ENCODE measurements around the gene KMT2A. TPM values are rescaled to one million over a fixed set of nuclear protein-coding genes. Genes with fewer than 3 reads are reported as not detected.
"Not testable (repeated sequence)": the region's sequence is repeated elsewhere in the genome, so short reads cannot be mapped to it uniquely, and the experiment has no call there.

Gene KMT2A
- total RNA-seq, 1 donor from 2014 or later = 20.4 TPM

DNA sequence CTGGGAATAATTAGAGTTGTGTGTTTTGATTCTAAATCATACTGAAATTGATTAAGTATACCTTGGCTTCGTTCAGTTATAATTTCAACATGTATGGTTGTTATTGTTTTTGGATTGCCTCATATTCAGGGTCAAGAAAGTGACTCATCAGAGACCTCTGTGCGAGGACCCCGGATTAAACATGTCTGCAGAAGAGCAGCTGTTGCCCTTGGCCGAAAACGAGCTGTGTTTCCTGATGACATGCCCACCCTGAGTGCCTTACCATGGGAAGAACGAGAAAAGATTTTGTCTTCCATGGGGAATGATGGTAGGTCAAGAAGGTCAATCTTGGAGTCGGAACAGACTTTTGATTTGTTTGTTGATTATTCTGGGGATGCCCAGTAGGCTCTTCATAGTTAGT lies 40.4 kb downstream of the KMT2A start:
- H3K36me3 ChIP-seq (ENCODE audit: control insufficient read depth in 3 of 3, insufficient read depth in 3 of 3, low read length in 3 of 3) = peaks cover 29 to 58% (median 55%) of the 10 kb centered on the region in 3 donors
- H3K27me3 ChIP-seq (ENCODE audit: control insufficient read depth in 3 of 3, insufficient read depth in 3 of 3, low read length in 3 of 3) = no peaks in the 10 kb centered on the region
- H3K9ac ChIP-seq (ENCODE audit: low read depth in 1 of 3, low read length in 3 of 3) = no peak overlapping the region
- no peak overlapping the region for H3K27ac ChIP-seq (ENCODE audit: low read depth, low read length)
- no peak overlapping the region for H3K4me3 ChIP-seq (ENCODE audit: low read length in 3 of 3)
- no peaks in the 10 kb centered on the region for H3K9me3 ChIP-seq (ENCODE audit: control insufficient read depth in 3 of 3, low read length in 3 of 3)
- no peaks in the 10 kb centered on the region for H3K4me1 ChIP-seq (ENCODE audit: control insufficient read depth in 3 of 3, insufficient read depth in 3 of 3, low read length in 3 of 3)

DNA sequence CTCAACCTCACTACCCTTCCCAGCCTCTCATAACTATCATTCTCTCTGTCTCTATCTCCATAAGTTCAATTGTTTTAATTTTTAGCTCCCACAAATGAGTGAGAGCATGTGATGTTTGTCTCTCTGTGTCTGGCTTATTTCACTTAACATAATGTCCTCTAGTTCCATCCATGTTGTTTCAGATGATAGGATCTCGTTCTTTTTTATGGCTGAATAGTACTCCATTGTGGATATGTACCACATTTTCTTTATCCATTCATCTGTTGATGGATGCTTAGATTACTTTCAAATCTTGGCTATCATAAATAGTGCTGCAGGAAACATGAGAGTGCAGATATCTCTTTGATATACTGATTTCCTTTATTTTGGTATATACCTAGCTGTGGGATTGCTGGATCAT lies 44.9 kb downstream of the KMT2A start:
- H3K4me3 ChIP-seq (ENCODE audit: low read length in 3 of 3) = not testable (repeated sequence)

DNA sequence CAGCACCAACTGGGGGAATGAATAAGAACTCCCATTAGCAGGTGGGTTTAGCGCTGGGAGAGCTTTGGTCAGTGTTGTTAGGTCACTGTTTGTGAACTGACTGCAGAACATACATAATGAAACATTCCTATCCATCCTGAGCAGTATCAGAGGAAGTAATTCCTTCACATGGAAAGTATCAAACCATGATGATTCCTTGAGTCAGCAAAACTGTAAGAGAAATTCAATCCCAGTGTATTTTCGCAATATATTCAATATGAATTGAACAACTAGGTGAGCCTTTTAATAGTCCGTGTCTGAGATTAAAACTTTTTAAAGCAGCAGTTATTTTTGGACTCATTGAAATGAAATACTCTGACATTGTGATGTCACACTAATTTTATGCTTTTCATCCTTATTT lies 48.1 kb downstream of the KMT2A start:
- H3K27ac ChIP-seq (ENCODE audit: low read depth, low read length) = no peak overlapping the region
- H3K9ac ChIP-seq (ENCODE audit: low read depth in 1 of 3, low read length in 3 of 3) = no peak overlapping the region
- peaks cover 42 to 51% (median 48%) of the 10 kb centered on the region in 3 donors for H3K36me3 ChIP-seq (ENCODE audit: control insufficient read depth in 3 of 3, insufficient read depth in 3 of 3, low read length in 3 of 3)
- no peaks in the 10 kb centered on the region for H3K4me1 ChIP-seq (ENCODE audit: control insufficient read depth in 3 of 3, insufficient read depth in 3 of 3, low read length in 3 of 3)
- no peaks in the 10 kb centered on the region for H3K27me3 ChIP-seq (ENCODE audit: control insufficient read depth in 3 of 3, insufficient read depth in 3 of 3, low read length in 3 of 3)
- no peak overlapping the region for H3K4me3 ChIP-seq (ENCODE audit: low read length in 3 of 3)
- no peaks in the 10 kb centered on the region for H3K9me3 ChIP-seq (ENCODE audit: control insufficient read depth in 3 of 3, low read length in 3 of 3)

More for the DNA sequence above, 44.9 kb downstream of the KMT2A start:
- H3K9ac ChIP-seq (ENCODE audit: low read depth in 1 of 3, low read length in 3 of 3); H3K27me3 ChIP-seq (ENCODE audit: control insufficient read depth in 3 of 3, insufficient read depth in 3 of 3, low read length in 3 of 3); H3K4me1 ChIP-seq (ENCODE audit: control insufficient read depth in 3 of 3, insufficient read depth in 3 of 3, low read length in 3 of 3); H3K27ac ChIP-seq (ENCODE audit: low read depth, low read length); H3K9me3 ChIP-seq (ENCODE audit: control insufficient read depth in 3 of 3, low read length in 3 of 3): not testable (repeated sequence)
- peaks cover 51 to 75% (median 71%) of the 10 kb centered on the region in 3 donors for H3K36me3 ChIP-seq (ENCODE audit: control insufficient read depth in 3 of 3, insufficient read depth in 3 of 3, low read length in 3 of 3)

DNA sequence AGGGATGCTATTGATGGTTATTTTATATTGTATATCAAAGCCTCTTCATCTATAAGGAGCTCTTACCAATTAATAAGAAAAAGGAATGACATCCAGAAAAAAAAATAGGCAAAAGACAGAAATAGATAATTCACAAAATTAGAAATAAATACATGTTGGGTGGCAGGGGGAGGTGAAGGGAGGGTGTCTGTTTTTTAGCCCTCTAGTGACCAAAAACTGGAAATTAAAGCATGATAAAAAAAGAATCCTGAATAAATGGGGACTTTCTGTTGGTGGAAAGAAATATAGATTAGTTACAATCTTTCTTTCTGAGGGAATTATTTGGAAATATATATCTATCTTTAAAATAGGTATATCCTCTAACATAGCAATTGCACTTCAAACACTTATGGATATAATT lies 49.0 kb downstream of the KMT2A start:
- no peak overlapping the region for H3K9ac ChIP-seq (ENCODE audit: low read depth in 1 of 3, low read length in 3 of 3)
- peaks cover 48 to 51% (median 50%) of the 10 kb centered on the region in 3 donors for H3K36me3 ChIP-seq (ENCODE audit: control insufficient read depth in 3 of 3, insufficient read depth in 3 of 3, low read length in 3 of 3)
- no peaks in the 10 kb centered on the region for H3K9me3 ChIP-seq (ENCODE audit: control insufficient read depth in 3 of 3, low read length in 3 of 3)
- H3K27me3 ChIP-seq (ENCODE audit: control insufficient read depth in 3 of 3, insufficient read depth in 3 of 3, low read length in 3 of 3) = no peaks in the 10 kb centered on the region
- no peak overlapping the region for H3K4me3 ChIP-seq (ENCODE audit: low read length in 3 of 3)
- H3K27ac ChIP-seq (ENCODE audit: low read depth, low read length) = no peak overlapping the region
- no peaks in the 10 kb centered on the region for H3K4me1 ChIP-seq (ENCODE audit: control insufficient read depth in 3 of 3, insufficient read depth in 3 of 3, low read length in 3 of 3)

DNA sequence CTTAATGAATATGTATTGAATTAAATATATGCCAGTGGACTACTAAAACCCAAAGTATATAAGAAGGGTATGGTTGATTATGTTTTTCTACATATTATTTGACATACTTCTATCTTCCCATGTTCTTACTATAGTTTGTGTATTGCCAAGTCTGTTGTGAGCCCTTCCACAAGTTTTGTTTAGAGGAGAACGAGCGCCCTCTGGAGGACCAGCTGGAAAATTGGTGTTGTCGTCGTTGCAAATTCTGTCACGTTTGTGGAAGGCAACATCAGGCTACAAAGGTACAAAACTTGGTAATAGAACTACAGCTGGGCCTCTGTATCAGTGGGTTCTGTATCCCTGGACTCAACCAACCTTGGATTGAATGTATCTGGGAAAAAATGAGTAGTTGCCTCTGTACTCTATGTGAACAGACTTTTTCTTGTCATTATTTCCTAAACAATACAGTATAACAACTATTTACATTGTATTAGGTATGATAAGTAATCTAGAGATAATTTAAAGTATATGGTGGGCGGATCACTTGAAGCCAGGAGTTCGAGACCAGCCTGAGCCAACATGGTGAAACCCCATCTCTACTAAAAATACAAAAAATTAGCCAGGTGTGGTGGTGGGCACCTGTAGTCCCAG lies 52.3 kb downstream of the KMT2A start:
- Histone ChIP-seq H3K36me3 (ENCODE audit: control insufficient read depth in 3 of 3, insufficient read depth in 3 of 3, low read length in 3 of 3) (peaks cover 39 to 52% (median 42%) of the 10 kb centered on the region in 3 donors), H3K4me1 (ENCODE audit: control insufficient read depth in 3 of 3, insufficient read depth in 3 of 3, low read length in 3 of 3) (no peaks in the 10 kb centered on the region), H3K4me3 (ENCODE audit: low read length in 3 of 3) (no peak overlapping the region), H3K9ac (ENCODE audit: low read depth in 1 of 3, low read length in 3 of 3) (no peak overlapping the region), H3K27ac (ENCODE audit: low read depth, low read length) (no peak overlapping the region), H3K27me3 (ENCODE audit: control insufficient read depth in 3 of 3, insufficient read depth in 3 of 3, low read length in 3 of 3) (no peaks in the 10 kb centered on the region), H3K9me3 (ENCODE audit: control insufficient read depth in 3 of 3, low read length in 3 of 3) (no peaks in the 10 kb centered on the region)

DNA sequence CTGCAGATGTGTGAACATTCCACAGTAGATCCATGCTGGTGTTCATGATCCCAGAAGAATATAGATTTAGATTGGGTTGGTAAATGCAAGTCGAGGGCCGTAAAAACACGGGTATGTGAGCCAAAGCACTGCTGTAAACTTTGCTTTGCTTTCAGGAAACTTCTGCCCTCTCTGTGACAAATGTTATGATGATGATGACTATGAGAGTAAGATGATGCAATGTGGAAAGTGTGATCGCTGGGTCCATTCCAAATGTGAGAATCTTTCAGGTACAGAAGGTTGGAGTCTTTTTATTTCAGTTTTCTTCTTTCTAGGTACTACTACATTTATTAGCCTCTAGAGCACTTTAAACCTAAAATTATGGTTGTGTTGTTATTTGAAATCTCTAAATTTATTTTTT lies 54.7 kb downstream of the KMT2A start:
- H3K4me1 ChIP-seq (ENCODE audit: control insufficient read depth in 3 of 3, insufficient read depth in 3 of 3, low read length in 3 of 3) = no peaks in the 10 kb centered on the region
- no peak overlapping the region for H3K9ac ChIP-seq (ENCODE audit: low read depth in 1 of 3, low read length in 3 of 3)
- H3K9me3 ChIP-seq (ENCODE audit: control insufficient read depth in 3 of 3, low read length in 3 of 3) = no peaks in the 10 kb centered on the region
- no peak overlapping the region for H3K27ac ChIP-seq (ENCODE audit: low read depth, low read length)
- H3K36me3 ChIP-seq (ENCODE audit: control insufficient read depth in 3 of 3, insufficient read depth in 3 of 3, low read length in 3 of 3) = peaks cover 30 to 54% (median 44%) of the 10 kb centered on the region in 3 donors
- H3K27me3 ChIP-seq (ENCODE audit: control insufficient read depth in 3 of 3, insufficient read depth in 3 of 3, low read length in 3 of 3) = no peaks in the 10 kb centered on the region
- no peak overlapping the region for H3K4me3 ChIP-seq (ENCODE audit: low read length in 3 of 3)

DNA sequence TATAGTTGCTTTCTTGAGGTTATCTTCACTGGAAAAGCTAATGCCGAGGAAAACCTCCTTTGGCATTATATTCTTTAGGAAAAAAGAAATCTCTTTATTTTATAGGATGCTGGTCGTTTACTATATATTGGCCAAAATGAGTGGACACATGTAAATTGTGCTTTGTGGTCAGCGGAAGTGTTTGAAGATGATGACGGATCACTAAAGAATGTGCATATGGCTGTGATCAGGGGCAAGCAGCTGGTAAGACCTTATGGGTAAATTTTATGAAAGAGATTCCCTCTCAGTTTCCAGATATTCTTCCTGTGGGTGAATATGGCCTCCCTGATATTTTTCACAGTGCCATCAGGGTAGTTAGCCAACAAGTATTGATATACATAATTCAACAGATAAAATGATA lies 61.5 kb downstream of the KMT2A start:
- H3K27ac ChIP-seq (ENCODE audit: low read depth, low read length) = no peak overlapping the region
- H3K27me3 ChIP-seq (ENCODE audit: control insufficient read depth in 3 of 3, insufficient read depth in 3 of 3, low read length in 3 of 3) = no peaks in the 10 kb centered on the region
- H3K9ac ChIP-seq (ENCODE audit: low read depth in 1 of 3, low read length in 3 of 3) = no peak overlapping the region
- peaks cover 48 to 83% (median 73%) of the 10 kb centered on the region in 3 donors for H3K36me3 ChIP-seq (ENCODE audit: control insufficient read depth in 3 of 3, insufficient read depth in 3 of 3, low read length in 3 of 3)
- H3K4me3 ChIP-seq (ENCODE audit: low read length in 3 of 3) = no peak overlapping the region
- H3K9me3 ChIP-seq (ENCODE audit: control insufficient read depth in 3 of 3, low read length in 3 of 3) = no peaks in the 10 kb centered on the region
- H3K4me1 ChIP-seq (ENCODE audit: control insufficient read depth in 3 of 3, insufficient read depth in 3 of 3, low read length in 3 of 3) = no peaks in the 10 kb centered on the region

DNA sequence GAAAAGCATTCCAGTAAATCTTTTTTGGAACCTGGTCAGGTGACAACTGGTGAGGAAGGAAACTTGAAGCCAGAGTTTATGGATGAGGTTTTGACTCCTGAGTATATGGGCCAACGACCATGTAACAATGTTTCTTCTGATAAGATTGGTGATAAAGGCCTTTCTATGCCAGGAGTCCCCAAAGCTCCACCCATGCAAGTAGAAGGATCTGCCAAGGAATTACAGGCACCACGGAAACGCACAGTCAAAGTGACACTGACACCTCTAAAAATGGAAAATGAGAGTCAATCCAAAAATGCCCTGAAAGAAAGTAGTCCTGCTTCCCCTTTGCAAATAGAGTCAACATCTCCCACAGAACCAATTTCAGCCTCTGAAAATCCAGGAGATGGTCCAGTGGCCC lies 66.9 kb downstream of the KMT2A start:
- Histone ChIP-seq H3K36me3 (ENCODE audit: control insufficient read depth in 3 of 3, insufficient read depth in 3 of 3, low read length in 3 of 3) (peaks cover 65 to 90% (median 83%) of the 10 kb centered on the region in 3 donors), H3K27ac (ENCODE audit: low read depth, low read length) (no peak overlapping the region), H3K4me1 (ENCODE audit: control insufficient read depth in 3 of 3, insufficient read depth in 3 of 3, low read length in 3 of 3) (no peaks in the 10 kb centered on the region)

DNA sequence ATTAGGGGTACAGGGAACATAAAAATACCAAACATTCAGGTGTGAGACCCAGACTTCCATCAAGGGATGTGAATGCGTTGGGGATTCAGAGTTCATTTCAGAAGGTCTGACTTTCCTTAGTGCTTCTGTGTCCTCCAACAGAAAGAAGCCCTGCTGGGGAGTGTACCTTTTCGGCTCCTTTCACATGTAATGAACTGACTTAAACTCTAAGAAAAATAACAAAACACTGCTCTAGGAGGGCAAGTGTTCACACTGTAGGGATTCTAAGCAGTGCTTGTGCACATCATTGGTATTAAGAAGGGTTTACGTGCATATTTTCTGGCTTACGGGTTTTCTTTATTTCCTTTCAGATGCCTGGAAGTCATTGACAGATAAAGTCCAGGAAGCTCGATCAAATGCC lies 75.3 kb downstream of the KMT2A start:
- Histone ChIP-seq H3K4me1 (ENCODE audit: control insufficient read depth in 3 of 3, insufficient read depth in 3 of 3, low read length in 3 of 3) (no peaks in the 10 kb centered on the region), H3K4me3 (ENCODE audit: low read length in 3 of 3) (no peak overlapping the region), H3K36me3 (ENCODE audit: control insufficient read depth in 3 of 3, insufficient read depth in 3 of 3, low read length in 3 of 3) (peaks cover 23 to 84% (median 59%) of the 10 kb centered on the region in 3 donors), H3K9me3 (ENCODE audit: control insufficient read depth in 3 of 3, low read length in 3 of 3) (no peaks in the 10 kb centered on the region), H3K27me3 (ENCODE audit: control insufficient read depth in 3 of 3, insufficient read depth in 3 of 3, low read length in 3 of 3) (no peaks in the 10 kb centered on the region), H3K27ac (ENCODE audit: low read depth, low read length) (no peak overlapping the region), H3K9ac (ENCODE audit: low read depth in 1 of 3, low read length in 3 of 3) (no peak overlapping the region)

More for the DNA sequence above, 66.9 kb downstream of the KMT2A start:
- Histone ChIP-seq H3K27me3 (ENCODE audit: control insufficient read depth in 3 of 3, insufficient read depth in 3 of 3, low read length in 3 of 3) (no peaks in the 10 kb centered on the region), H3K9ac (ENCODE audit: low read depth in 1 of 3, low read length in 3 of 3) (no peak overlapping the region), H3K4me3 (ENCODE audit: low read length in 3 of 3) (no peak overlapping the region), H3K9me3 (ENCODE audit: control insufficient read depth in 3 of 3, low read length in 3 of 3) (no peaks in the 10 kb centered on the region)

DNA sequence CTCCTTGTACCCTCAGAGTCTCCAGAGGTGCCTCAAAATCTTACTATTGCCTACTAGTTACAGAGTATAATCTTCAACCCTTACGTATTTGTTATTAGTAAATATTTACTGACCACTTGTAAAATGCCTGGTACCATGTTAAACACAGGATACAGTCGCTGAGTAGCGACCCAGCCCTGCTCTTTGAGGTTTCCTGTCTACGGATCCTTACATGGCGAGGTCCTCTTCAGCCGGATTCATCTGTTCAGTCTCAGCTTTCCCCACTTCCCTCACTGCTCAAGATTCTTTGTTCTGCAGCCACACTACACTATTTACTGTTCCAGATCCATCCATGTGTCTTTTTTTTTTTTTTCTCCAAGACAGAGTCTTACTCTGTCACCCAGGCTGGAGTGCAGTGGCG lies 77.8 kb downstream of the KMT2A start:
- Histone ChIP-seq H3K4me1 (ENCODE audit: control insufficient read depth in 3 of 3, insufficient read depth in 3 of 3, low read length in 3 of 3) (no peaks in the 10 kb centered on the region), H3K27me3 (ENCODE audit: control insufficient read depth in 3 of 3, insufficient read depth in 3 of 3, low read length in 3 of 3) (no peaks in the 10 kb centered on the region), H3K4me3 (ENCODE audit: low read length in 3 of 3) (no peak overlapping the region), H3K9me3 (ENCODE audit: control insufficient read depth in 3 of 3, low read length in 3 of 3) (no peaks in the 10 kb centered on the region), H3K9ac (ENCODE audit: low read depth in 1 of 3, low read length in 3 of 3) (no peak overlapping the region), H3K36me3 (ENCODE audit: control insufficient read depth in 3 of 3, insufficient read depth in 3 of 3, low read length in 3 of 3) (peaks cover 20 to 82% (median 48%) of the 10 kb centered on the region in 3 donors), H3K27ac (ENCODE audit: low read depth, low read length) (no peak overlapping the region)
